ENCODE measurements around the gene CSPG5. TPM values are rescaled to one million over a fixed set of nuclear protein-coding genes. Genes with fewer than 3 reads are reported as not detected.
A peak's percentile ranks its signal among the peaks of the same experiment; 100 is the strongest.

CSPG5 gene
- polyA plus RNA-seq, 3 donors: 0.87 to 1.5 (median 0.95) TPM

DNA sequence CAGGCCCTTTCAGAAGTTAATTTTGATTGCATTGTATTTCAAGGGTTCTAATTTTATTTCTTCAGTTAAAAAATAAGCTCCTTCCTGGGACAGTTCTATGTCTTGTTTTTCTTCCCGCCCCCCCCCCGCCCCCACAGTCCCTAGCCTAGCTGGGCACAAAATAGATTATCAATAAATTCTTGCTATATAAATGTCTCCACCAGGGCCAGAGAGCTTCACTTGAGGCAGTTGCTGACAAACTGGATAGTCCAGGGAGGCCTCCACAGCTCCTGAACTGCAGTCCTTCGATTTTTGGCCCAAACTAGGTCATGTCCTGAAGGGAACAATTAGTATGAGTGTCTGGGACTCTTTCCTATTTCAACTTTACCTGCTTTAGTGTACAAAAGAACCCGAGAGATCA, 9.9 kb upstream of the CSPG5 start:
- no peak for DNase-seq

DNA sequence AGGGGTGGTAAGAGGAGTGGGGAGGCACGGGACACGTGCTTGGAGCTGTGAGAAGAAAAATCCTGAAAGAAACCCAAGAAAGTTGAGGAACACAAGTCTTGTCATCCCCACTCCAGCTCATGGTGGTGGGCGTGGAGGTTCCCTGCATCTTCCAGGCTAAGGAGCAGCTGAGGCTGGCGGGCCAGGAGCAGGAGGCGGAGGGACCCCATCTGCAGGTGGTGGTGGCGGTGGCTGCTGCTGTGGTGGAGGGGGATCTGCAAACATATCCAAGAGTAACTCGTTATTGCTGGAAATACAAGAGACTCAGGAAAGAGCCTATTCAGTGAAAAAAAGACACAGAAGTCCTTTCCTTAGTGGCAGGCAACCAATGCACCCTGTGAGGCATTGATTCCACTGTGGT, 9.4 kb upstream of the CSPG5 start:
- DNase-seq: no peak

DNA sequence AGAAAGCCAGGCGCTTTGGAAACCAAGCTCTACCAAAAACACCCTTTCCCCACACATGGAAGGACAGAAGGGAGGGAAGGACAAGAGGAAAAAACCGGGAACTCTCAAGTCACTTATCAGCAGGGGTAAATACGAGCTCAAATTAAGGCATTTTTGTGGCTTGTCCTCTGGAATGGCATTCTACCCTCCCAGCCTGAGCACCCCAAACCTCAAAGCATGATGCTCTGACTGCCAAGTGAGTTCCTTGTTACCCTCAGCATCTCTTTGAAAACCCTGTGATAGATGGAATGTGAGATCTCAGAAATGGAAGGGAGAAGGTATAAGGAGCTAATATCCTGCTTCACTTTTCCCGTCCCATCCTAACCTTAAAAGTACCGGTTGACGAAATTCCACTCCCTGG, 8.1 kb upstream of the CSPG5 start:
- no peak for DNase-seq

DNA sequence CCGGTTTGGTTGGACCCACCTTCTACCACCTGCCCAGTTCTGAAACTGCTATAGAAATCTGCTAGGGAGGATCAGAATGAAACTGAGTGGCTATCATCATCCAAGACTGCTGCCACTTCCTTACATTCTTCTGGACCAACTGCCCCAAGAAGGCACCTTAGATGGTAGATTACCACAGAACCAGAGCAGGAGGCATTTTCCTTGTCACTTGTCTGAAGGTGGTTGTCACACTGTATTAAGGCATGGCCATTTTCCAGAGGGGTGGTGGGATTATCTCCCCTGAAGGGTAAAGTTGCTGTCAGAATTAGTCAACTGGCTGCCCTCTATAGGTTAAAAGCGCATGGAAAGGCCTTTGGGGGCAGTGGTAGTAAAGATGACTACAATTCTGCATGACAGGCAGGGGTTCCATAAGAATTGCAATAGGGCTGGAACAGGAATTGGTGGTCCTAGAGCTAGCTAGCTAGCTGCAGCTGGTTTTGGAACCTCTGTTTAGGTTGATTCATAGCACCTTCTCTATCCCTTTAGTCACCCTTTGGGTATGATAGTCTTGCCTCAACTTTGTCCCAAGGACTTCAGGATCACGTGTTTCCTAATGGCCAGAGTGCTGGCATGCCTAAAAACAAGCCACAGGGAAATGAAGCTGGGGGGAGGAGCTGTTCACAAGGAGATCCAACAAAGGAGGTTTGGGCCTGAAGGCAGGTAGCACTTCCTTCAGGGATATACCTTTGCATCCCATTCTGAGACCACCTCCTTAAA, 4.8 kb upstream of the CSPG5 start:
- DNase-seq: no peak

DNA sequence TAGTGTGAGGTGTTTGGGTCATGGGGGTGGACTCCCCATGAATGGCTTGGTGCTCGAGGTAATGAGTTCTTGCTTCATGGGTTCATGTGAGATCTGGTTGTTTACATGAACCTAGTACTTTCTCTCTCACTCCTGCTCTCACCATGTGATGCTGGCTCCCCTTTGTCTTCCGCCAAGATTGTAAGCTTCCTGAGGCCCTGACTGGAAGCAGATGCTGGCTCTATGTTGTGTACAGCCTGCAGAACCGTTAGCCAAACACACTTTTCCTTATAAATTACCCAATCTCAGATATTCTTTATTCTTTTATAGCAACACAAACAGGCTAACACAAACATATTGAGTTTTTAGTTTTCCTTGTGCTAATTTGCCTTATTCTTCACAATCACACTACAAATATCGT, 3.2 kb upstream of the CSPG5 start:
- DNase-seq: no peak

DNA sequence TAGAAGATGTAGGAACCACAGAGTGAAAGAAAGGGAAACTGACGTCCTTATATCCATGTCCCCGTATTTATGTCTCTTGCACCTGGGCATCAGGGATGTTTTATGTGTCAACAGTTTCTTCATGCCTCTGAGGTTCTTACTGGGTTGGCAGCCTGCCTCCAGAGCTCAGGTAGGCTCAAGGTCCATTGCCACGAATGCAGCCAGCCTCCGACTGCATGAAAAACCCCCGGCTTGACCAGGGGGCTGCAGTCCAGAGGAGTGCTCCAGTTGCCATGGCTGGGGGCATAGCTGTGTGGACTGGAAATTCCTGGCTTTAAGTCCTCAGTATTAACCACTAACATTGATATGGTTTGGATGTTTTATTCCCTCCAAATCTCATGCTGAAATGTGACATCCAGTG, 2.8 kb upstream of the CSPG5 start:
- no peak for DNase-seq

DNA sequence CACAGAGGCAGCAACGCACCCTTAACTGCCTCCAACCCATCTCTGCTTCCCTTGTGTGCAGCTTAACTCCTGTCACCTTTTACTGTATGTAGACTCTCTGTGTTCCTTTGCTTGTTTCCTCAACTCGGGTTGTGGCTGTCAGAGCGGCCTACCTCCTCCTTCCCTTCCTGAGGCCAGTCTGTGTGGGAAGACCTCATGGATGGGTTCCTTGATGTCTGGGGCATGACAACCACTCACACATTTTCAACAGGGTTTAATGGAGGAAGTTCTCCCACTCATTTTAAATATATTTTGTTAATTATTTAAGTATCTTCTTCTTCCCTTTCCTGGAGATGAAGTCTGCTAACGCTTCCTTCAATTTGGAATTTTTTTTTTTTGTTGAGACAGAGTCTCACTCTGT, 1.8 kb upstream of the CSPG5 start:
- no peak for DNase-seq

DNA sequence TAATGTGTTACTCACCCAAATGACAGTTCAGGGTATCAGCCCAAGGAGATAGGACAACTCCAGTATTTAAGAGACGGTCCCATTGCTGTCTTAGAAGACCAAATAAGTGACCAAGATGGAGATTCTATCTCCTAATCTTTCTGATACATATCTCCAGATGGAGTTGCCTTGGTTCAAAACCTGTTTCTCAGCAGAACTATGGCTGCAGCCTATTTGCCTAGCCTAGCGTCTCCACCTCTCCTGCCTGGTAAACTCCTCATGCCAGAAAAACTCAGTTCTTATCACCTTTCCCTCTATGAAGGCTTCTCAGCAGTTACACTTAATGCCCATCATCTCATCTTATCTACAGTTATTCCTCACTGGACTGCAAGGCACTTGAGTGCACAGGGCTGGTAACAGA, 1.2 kb upstream of the CSPG5 start:
- DNase-seq: no peak

DNA sequence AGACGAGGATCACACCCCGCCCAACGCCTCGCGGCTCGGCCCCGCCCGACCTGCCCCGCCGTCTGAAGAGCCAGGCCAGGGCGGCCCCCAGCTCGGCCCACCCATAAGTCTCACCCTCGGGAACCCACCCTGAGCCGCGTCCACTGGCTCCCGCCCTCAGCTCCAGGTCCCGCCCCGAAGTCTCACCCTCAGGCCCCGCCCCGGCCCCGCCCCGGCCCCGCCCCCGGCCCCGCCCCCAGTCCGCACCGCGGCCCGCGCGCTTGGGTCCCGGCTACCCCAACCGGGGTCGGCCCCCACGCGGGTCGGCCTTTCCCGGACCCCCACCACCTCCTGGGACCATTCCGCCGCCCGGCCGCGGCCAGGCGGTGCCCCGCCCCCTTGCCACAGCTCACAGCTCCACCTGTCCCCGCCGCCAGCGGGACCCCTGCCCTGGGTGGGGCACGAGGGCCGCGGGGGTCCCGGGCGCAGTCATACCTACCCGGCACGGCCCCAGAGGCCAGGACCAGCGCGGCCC, 489 bp downstream of the CSPG5 start:
- no peak for DNase-seq

DNA sequence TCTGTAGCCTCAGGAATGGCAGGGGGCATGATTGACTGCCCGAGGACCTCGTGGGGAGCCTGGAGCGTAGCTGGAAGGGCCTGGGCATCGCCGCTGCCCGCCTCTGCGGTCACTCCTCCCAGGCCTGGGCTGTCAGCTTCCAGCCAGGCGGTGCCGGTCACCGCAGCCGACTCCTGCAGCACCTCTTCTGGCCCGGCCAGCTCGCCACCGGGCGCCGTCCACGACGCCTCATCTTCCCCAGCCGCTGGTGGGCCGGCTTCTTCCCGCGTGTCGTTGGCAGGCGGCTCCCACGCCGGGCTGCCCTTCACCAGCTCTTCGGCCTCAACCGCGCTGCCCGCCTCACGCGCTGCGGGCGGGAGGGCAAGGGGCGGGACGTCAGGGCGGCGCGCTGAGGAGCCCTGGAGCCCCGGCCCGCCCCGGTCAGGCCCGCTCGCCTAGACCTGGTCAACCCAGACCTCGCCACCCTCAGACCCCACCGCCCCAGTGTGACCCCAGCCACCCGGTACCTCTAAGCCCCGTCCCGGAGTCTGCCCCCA, 1.0 kb downstream of the CSPG5 start:
- no peak for DNase-seq

DNA sequence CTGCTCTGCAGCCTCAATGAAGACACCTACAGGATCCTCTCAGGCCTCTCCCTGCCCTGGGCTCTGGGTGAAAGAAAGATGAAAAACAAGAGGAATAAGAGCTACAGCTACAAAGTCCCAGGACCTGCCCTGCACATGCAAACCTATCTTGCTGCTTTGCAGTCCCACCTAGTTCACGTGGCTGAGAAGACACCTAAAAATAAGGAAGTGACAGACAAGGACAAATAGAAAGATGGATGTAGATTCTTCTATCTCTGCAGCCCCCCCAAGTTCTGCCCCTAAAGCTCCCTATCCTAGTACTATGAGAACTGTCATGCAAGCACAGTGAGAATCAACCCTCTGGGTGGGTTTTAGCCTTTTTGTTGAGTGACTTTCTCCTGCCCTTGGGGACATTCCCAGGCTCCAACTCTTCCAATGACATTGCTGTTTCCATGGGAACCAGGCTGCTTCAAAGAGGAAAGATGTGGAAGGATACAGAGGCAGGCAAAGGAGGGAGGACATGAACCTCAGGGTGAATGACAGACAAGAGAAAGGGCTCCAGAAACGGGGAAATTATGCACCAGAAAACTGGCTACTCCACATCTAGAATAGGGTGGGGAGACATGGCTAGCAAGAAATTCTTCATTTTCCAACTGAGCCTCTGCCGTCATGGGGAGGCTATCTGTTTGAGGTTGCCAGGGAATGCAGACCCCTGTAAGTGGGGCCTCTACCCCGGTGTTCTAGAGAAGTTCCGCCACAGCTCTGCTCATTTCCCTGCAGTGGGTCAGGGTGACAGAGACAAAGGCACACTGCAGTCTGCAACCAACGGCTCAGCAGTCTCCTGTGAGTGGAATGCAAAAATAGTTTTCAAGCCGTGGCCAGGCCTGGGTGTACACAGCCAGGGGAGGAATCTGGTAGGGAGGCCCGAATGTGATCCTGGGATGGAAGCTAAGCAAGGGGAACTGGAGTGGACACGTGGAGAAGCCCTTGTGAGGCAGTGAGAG, 5.2 kb downstream of the CSPG5 start:
- DNase-seq: no peak

DNA sequence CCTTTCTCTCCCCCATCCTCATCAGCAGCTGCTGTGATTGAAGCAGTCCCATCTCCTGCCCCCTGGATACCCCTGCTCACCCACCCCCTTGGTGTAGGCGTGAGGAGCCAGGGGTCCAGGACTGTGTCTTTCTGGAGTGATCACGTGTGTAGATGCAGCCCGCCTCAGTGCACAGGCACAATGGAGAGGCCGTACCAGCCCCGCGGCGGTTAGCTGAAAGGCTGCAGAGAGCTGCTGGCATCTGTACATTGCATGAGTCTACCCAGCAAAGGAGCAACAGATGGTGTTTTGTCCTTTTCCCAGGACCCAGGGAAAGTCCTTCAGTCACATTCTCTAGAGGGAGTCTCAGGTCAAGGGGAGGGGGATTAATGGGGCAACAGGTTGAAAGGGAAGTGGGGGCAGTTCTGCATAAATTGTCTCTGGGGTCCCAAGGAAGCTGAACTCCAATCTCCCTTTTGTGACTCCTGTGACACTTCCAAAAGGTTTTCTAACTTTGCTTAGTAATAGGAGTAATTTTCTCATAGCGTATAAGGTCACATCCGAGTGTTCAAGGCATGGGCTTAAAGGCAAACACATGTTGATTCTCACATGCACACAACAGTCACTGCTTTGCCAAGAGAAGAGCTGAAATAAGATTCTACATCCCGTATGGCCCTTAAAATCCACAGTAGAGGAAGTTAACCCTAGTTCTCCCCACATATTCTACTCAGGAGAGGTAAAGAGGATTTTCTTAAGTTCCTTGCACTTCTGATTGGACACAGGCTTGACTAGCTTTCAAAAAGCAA, 7.1 kb downstream of the CSPG5 start:
- no peak for DNase-seq

DNA sequence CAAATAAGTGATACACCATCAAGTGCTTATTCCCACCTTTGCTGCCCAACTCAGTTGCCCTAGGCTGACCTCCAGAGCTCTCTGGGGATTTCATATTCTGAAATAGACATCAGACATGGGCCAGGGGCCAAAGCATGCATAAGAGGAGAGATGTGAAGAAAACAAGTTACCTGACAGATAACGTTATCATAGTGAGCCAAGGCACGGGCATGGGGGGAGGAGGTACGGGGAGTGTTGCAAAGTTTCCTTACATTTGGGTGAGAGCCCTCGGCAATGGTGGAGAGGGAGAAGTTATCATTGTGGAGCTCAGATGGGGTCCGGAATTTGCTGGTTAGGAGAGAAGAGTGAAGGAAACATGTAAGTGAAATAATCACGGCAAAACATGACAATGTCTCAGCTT, 9.8 kb downstream of the CSPG5 start:
- DNase-seq: no peak

DNA sequence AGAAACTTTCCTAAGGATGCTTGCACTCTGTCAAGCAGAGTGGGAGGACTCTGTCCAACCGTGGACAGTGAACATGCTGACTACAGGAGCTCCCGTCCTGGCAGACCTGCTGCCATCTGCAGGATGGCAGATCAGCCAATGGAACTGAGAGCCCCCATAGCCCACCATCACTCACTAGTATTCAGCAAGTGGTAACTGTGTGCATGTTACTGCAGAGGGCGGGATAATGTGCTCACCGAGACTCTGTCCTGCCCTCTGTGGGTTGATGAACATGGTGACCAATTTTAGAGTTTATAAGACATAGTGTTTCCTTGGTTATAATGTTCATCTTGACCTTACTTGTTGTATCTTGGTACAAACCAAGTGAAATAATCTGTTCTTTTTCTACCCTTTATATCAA, 11.5 kb downstream of the CSPG5 start:
- no peak for DNase-seq

DNA sequence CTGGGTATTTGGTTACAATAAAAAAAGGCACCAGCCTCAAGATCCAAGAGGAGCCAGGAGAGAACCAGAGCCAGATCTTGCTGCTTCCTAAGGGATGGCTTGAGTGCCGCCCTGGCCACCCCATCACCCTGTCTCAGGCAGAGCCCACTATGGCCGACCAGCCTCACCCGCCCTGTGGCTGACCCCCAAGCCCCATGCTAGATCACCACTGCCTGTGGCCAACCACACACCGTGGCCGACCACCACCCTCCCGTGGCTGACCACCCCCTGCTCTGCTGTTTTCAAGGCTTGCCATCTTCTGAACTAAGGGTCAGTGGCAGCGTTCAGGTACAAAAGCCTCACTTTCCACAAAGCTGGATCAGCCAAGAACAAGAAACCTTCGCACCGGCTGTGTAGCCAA, 12.0 kb downstream of the CSPG5 start:
- no peak for DNase-seq

DNA sequence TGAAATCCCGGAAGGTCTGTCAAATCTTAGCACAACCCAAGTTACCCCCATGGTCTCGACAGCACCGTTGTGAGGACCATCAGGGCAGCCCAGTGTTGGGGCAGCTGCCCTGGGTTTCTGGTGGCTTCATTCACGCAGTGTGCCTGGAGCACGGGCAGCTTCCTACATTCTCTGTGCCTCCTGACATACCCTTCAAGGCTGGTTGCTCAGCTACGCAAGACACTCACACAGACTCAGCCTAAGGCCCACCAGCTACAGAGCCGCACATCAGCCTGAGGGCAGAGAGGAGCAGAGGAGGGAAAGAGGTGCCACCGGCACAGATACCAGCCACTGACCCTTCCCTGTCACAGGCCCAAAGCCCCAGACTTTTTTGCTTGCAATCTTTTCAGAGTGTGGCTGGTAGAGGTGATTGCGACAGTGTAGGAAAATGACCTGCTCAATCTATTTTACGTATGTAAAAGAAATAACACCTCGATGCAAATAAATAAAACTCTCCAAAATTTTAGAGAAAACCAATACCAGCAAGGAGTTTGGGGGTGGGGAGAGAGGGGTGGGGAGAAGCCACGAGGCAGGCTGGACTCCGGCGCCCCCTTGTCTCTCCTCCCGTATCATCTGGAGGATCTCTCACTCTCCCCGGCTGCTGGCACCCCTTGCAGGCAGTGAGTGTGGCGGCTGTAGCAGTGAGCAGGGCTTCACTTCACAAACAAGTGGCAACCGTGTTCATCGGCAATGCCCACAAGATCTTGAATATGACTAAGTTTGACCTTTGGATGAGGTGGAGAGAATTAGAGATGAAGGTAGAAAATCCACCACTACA, 12.7 kb downstream of the CSPG5 start:
- DNase-seq: no peak

DNA sequence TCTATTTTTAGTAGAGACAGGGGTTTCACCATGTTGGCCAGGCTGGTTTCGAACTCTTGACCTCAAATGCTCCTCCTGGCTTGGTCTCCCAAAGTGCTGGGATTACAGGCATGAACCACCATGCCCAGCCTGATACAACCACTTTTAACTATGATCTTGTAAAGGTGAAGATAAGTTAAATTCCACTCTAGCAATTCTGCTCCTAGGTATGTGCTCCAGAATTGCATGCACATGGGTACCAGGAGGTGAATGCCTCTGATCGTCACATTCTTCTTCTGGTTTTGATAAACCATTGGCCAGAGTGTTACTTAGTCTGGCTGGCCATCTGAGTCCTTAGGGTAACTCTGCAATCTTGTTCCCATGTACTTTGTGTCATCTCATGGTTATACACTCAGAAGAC, 22.3 kb downstream of the CSPG5 start:
- no peak for DNase-seq

DNA sequence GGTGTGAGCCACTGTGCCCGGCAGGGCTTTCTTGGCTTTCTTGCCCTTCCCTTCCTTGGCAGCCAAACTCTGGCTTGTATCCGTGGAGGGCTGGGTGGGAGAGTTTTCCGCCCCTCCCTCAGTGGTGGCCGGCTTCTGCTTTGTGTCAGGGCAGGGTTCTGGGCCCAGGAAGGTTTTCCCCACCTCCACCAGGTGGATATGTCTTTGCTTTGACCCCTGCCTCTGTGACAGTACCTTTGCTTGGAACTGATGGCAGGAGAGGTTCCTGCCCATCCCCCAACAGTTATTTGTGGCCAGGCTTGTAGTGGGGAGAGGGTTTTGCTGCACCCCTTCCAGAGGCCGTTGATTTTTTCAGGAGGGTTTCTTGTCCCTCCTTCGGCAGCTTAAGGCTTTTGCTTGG, 24.3 kb downstream of the CSPG5 start:
- no peak for DNase-seq

DNA sequence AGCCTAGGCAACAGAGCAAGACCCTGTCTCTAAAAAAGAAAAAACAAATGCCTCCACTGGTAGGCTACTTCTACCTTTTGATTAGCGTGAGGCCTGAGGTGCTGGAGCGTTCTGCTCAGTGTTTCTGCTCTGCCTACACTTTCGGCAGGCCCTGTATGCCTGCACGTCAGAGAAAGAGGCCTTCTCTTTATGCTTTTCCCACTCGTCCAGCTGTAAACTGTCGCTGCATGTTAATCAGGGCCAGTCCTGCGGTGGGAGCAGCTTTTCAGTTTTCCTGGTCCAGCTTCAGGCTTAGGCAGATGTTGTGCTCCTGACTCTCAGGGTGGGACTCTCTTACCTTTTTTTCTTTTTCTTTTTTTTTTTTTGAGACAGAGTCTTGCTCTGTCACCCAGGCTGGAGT, 25.3 kb downstream of the CSPG5 start:
- DNase-seq: no peak

DNA sequence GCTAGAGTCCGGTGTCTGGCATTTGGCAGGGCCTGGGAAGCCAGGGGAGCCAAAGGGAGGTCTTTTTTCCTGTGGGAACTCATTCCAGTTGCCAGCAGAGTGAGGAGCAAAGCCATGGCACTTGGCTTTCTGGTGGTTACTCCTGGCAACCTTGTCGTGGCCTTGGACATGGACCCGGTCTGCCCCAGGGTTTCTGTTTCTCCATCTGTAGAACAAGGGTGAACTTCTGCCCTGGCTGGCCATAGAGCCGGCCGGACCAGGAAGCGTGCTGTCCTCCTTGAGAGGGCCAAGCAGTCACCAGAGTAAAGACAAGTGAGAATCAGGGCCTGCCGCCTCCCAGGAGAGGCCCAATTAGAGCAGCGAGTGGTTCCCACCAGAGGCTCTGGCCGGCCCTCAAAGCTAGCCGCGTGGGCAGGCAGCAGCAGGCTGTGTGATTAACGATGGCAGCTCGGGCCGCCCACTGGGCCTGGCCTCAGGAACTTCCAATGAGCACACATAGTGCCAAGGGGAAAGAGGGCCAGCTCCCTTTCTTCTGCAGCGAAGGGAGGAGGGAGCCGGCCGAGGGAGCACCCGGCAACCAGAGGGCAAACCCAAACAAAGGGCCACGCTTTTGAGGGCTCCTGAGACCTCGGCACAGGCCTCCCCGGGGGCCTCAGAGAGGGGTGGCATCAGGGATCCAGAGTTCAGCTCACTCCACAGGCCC, 36.0 kb downstream of the CSPG5 start:
- DNase-seq: peak; percentile 56

Data from renal pelvis (tissue), 4 donors.